ENCODE measurements around the gene SERPINB13.

GRCh38 chr18:63578357-63578958 is 8.7 kb upstream of the SERPINB13 start:
- TF ChIP-seq POLR2A (IDR thresholded peaks at IDR 0.05) (no peak), EP300 (IDR thresholded peaks at IDR 0.05) (no peak), POLR2AphosphoS5 (IDR thresholded peaks at IDR 0.05) (no peak)
- TF ChIP-seq, protein P1, sequence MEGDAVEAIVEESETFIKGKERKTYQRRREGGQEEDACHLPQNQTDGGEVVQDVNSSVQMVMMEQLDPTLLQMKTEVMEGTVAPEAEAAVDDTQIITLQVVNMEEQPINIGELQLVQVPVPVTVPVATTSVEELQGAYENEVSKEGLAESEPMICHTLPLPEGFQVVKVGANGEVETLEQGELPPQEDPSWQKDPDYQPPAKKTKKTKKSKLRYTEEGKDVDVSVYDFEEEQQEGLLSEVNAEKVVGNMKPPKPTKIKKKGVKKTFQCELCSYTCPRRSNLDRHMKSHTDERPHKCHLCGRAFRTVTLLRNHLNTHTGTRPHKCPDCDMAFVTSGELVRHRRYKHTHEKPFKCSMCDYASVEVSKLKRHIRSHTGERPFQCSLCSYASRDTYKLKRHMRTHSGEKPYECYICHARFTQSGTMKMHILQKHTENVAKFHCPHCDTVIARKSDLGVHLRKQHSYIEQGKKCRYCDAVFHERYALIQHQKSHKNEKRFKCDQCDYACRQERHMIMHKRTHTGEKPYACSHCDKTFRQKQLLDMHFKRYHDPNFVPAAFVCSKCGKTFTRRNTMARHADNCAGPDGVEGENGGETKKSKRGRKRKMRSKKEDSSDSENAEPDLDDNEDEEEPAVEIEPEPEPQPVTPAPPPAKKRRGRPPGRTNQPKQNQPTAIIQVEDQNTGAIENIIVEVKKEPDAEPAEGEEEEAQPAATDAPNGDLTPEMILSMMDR (IDR thresholded peaks at IDR 0.05): peak; percentile 44 to 65

All from suprapubic skin (tissue), 4 donors.